Measurements from ENCODE around the gene PUSL1.

PUSL1 gene

DNA sequence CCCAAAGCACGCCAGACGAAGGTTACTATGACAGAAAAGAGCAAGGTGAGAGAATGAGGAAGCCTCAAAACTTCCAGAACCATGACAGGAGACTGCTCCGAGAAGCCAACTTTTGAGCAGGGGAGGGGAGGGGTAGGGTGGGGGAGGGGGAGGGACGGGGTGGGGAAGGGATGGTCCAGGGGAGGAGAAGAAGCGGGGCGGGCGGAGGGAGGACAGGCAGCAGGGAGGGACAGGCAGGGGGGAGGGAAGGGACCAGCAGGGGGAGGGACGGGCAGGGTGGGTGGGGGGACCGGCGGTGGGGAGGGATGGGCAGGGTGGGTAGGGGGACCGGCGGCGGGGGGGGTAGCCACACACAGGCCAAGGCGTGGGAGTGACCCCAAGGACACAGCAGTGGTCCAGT is 14.0 kb downstream of the PUSL1 start (continued):
- TF ChIP-seq ZNF366 (tag by site-specific recombination; conservative IDR thresholded peaks at IDR 0.05) (no peak), ZNF184 (tag by site-specific recombination; IDR thresholded peaks at IDR 0.05) (no peak), ZNF677 (tag by site-specific recombination; IDR thresholded peaks at IDR 0.05) (no peak)

DNA sequence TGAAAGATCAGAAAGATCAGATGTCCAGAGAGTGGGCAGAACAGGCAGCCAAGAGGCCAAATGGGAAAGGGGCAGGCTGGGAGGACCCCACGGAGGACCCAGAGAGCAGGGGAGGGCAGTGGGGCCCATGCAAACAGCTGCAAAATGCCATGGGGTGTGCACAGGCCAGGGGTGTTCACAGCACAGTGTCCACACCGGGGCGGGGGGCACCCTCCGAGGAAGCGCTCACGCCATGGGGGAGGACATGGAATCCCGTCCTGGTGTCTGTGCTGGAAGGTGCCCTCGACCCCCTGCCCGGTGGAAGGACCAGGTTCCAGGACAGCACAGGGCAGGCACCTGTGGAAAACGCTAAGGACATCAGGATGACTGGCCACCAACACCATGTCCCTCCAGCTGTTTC is 14.6 kb downstream of the PUSL1 start:
- Histone ChIP-seq H3K4me3 (ENCODE audit: low read depth, low read length) (peak overlapping the region; percentile 1; the same call in 1 of the 2 replicates), H3K4me1 (ENCODE audit: control insufficient read depth, insufficient read depth, low read length) (peaks cover 19% of the 10 kb centered on the region), H3K9me3 (ENCODE audit: control insufficient read depth, insufficient read depth, low read depth, low read length) (no peaks in the 10 kb centered on the region), H3K27ac (ENCODE audit: extremely low read depth, low read depth, low read length) (no peak overlapping the region), H3K36me3 (ENCODE audit: control insufficient read depth in 2 of 2, insufficient read depth in 1 of 2, low read length in 2 of 2) (peaks cover under 1 to 60% of the 10 kb centered on the region in 2 experiments; a peak in 2 of 3 replicates)
- ChIA-PET POLR2A (interaction anchor here (0.6 kb wide), 1 partner anchor 252 kb away, joined by 4 read pairs; no protein-coding TSS in a partner anchor), CTCF (no interaction called here)
- TF ChIP-seq ZNF335 (tag by site-specific recombination; conservative IDR thresholded peaks at IDR 0.05) (peak; percentile 69), GLIS1 (tag by site-specific recombination; IDR thresholded peaks at IDR 0.05) (no peak), GLIS2 (tag by site-specific recombination; IDR thresholded peaks at IDR 0.05) (0 out of 2 replicates have a peak, but pooled peaks have one; percentile 22)
- TF ChIP-seq, protein P1, sequence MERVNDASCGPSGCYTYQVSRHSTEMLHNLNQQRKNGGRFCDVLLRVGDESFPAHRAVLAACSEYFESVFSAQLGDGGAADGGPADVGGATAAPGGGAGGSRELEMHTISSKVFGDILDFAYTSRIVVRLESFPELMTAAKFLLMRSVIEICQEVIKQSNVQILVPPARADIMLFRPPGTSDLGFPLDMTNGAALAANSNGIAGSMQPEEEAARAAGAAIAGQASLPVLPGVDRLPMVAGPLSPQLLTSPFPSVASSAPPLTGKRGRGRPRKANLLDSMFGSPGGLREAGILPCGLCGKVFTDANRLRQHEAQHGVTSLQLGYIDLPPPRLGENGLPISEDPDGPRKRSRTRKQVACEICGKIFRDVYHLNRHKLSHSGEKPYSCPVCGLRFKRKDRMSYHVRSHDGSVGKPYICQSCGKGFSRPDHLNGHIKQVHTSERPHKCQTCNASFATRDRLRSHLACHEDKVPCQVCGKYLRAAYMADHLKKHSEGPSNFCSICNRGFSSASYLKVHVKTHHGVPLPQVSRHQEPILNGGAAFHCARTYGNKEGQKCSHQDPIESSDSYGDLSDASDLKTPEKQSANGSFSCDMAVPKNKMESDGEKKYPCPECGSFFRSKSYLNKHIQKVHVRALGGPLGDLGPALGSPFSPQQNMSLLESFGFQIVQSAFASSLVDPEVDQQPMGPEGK (tag by site-specific recombination; IDR thresholded peaks at IDR 0.05), result 0 out of 2 replicates have a peak, but pooled peaks have one; percentile 18
- TF ChIP-seq, protein P2, sequence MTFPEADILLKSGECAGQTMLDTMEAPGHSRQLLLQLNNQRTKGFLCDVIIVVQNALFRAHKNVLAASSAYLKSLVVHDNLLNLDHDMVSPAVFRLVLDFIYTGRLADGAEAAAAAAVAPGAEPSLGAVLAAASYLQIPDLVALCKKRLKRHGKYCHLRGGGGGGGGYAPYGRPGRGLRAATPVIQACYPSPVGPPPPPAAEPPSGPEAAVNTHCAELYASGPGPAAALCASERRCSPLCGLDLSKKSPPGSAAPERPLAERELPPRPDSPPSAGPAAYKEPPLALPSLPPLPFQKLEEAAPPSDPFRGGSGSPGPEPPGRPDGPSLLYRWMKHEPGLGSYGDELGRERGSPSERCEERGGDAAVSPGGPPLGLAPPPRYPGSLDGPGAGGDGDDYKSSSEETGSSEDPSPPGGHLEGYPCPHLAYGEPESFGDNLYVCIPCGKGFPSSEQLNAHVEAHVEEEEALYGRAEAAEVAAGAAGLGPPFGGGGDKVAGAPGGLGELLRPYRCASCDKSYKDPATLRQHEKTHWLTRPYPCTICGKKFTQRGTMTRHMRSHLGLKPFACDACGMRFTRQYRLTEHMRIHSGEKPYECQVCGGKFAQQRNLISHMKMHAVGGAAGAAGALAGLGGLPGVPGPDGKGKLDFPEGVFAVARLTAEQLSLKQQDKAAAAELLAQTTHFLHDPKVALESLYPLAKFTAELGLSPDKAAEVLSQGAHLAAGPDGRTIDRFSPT (tag by site-specific recombination; IDR thresholded peaks at IDR 0.05), result no peak

DNA sequence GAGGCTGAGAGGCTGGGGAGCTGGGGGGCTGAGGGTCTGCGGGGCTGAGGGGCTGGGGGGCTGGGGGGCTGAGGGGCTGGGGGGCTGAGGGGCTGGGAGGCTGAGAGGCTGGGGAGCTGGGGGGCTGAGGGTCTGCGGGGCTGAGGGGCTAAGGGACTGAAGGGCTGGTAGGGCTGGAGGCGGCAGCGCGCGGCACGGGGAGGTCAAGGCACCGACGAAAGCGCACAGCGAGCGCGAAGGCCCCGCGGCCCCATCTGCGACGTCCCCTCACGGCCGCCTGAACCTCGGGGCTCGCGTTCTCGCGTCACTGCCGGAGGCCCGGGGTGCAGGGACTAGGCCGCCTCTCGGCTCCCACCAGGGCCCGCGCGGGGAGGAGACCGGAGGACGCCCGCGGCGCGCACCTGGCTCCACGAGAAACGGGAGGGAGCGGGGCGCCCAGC is 15.7 kb downstream of the PUSL1 start:
- CTCF ChIA-PET, result no interaction called here
- H3K27ac ChIP-seq (ENCODE audit: extremely low read depth, low read depth, low read length), result peak overlapping the region; percentile 84; the same call in 1 of the 2 replicates
- no peaks in the 10 kb centered on the region for H3K9me3 ChIP-seq (ENCODE audit: control insufficient read depth, insufficient read depth, low read depth, low read length)
- peaks cover 0 to 58% of the 10 kb centered on the region in 2 experiments; a peak in 2 of 3 replicates for H3K36me3 ChIP-seq (ENCODE audit: control insufficient read depth in 2 of 2, insufficient read depth in 1 of 2, low read length in 2 of 2)
- POLR2A ChIA-PET, result no interaction called here
- peaks cover 10% of the 10 kb centered on the region for H3K4me1 ChIP-seq (ENCODE audit: control insufficient read depth, insufficient read depth, low read length)
- peak overlapping the region; percentile 93 for H3K4me3 ChIP-seq (ENCODE audit: low read depth, low read length)
- 0 out of 2 replicates have a peak, but pooled peaks have one; percentile 12 for TF ChIP-seq ZNF660 (tag by site-specific recombination; IDR thresholded peaks at IDR 0.05)
- TF ChIP-seq, protein P3, sequence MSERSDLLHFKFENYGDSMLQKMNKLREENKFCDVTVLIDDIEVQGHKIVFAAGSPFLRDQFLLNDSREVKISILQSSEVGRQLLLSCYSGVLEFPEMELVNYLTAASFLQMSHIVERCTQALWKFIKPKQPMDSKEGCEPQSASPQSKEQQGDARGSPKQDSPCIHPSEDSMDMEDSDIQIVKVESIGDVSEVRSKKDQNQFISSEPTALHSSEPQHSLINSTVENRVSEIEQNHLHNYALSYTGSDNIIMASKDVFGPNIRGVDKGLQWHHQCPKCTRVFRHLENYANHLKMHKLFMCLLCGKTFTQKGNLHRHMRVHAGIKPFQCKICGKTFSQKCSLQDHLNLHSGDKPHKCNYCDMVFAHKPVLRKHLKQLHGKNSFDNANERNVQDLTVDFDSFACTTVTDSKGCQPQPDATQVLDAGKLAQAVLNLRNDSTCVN (tag by site-specific recombination; optimal IDR thresholded peaks at IDR 0.05), result peak; percentile 93
- 0 out of 2 replicates have a peak, but pooled peaks have one; percentile 48 for TF ChIP-seq ZNF423 (tag by site-specific recombination; IDR thresholded peaks at IDR 0.05)
- peak; percentile 57; the same call in 1 of the 2 replicates for TF ChIP-seq ZNF501 (tag by site-specific recombination; IDR thresholded peaks at IDR 0.05)
- TF ChIP-seq YY2 (tag by site-specific recombination; IDR thresholded peaks at IDR 0.05), result peak; percentile 36; the same call in 1 of the 2 replicates
- no peak for TF ChIP-seq ZNF416 (tag by site-specific recombination; IDR thresholded peaks at IDR 0.05)
- no peak for TF ChIP-seq ZNF214 (tag by site-specific recombination; IDR thresholded peaks at IDR 0.05; ENCODE audit: borderline replicate concordance)
- no peak for TF ChIP-seq SCRT2 (tag by site-specific recombination; IDR thresholded peaks at IDR 0.05)
- TF ChIP-seq ZNF324 (tag by site-specific recombination; IDR thresholded peaks at IDR 0.05), result peak; percentile 57; the same call in 1 of the 2 replicates
- TF ChIP-seq, protein P4, sequence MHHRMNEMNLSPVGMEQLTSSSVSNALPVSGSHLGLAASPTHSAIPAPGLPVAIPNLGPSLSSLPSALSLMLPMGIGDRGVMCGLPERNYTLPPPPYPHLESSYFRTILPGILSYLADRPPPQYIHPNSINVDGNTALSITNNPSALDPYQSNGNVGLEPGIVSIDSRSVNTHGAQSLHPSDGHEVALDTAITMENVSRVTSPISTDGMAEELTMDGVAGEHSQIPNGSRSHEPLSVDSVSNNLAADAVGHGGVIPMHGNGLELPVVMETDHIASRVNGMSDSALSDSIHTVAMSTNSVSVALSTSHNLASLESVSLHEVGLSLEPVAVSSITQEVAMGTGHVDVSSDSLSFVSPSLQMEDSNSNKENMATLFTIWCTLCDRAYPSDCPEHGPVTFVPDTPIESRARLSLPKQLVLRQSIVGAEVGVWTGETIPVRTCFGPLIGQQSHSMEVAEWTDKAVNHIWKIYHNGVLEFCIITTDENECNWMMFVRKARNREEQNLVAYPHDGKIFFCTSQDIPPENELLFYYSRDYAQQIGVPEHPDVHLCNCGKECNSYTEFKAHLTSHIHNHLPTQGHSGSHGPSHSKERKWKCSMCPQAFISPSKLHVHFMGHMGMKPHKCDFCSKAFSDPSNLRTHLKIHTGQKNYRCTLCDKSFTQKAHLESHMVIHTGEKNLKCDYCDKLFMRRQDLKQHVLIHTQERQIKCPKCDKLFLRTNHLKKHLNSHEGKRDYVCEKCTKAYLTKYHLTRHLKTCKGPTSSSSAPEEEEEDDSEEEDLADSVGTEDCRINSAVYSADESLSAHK (tag by site-specific recombination; IDR thresholded peaks at IDR 0.05), result 0 out of 2 replicates have a peak, but pooled peaks have one; percentile 17
- TF ChIP-seq, protein P5, sequence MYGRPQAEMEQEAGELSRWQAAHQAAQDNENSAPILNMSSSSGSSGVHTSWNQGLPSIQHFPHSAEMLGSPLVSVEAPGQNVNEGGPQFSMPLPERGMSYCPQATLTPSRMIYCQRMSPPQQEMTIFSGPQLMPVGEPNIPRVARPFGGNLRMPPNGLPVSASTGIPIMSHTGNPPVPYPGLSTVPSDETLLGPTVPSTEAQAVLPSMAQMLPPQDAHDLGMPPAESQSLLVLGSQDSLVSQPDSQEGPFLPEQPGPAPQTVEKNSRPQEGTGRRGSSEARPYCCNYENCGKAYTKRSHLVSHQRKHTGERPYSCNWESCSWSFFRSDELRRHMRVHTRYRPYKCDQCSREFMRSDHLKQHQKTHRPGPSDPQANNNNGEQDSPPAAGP (tag by site-specific recombination; IDR thresholded peaks at IDR 0.05), result peak; percentile 87
- TF ChIP-seq ZNF548 (tag by site-specific recombination; IDR thresholded peaks at IDR 0.05), result no peak
- TF ChIP-seq ZNF146 (tag by site-specific recombination; IDR thresholded peaks at IDR 0.05), result 0 out of 2 replicates have a peak, but pooled peaks have one; percentile 36
- 0 out of 2 replicates have a peak, but pooled peaks have one; percentile 38 for TF ChIP-seq ZXDB (tag by site-specific recombination; IDR thresholded peaks at IDR 0.05)
- TF ChIP-seq ZNF2 (tag by site-specific recombination; IDR thresholded peaks at IDR 0.05), result peak; percentile 32; the same call in 1 of the 2 replicates
- 0 out of 2 replicates have a peak, but pooled peaks have one; percentile 10 for TF ChIP-seq KLF8 (tag by site-specific recombination; IDR thresholded peaks at IDR 0.05)
- TF ChIP-seq ZBTB7A (tag by site-specific recombination; IDR thresholded peaks at IDR 0.05; ENCODE audit: low read depth), result peak; percentile 67; the same call in 1 of the 2 replicates

Data from HEK293 (cell line).